ENCODE measurements around the gene PRPF19.

GRCh38 chr11:60953781-60954180, 47.4 kb upstream of the PRPF19 start:
- no peak for TF ChIP-seq CTCF (IDR thresholded peaks at IDR 0.05)
- TF ChIP-seq POLR2A (IDR thresholded peaks at IDR 0.05): peak in 1 of 4 donors; percentile 45
